Measurements from ENCODE around the gene TDP1. TPM values are rescaled to one million over a fixed set of nuclear protein-coding genes. Genes with fewer than 3 reads are reported as not detected.

Gene TDP1
- total and polyA plus RNA-seq, 2 of the 13 experiments (the other 11 are each of a cell fraction or from before 2014, with no cell fraction given): 16.4 to 31.2 TPM

DNA sequence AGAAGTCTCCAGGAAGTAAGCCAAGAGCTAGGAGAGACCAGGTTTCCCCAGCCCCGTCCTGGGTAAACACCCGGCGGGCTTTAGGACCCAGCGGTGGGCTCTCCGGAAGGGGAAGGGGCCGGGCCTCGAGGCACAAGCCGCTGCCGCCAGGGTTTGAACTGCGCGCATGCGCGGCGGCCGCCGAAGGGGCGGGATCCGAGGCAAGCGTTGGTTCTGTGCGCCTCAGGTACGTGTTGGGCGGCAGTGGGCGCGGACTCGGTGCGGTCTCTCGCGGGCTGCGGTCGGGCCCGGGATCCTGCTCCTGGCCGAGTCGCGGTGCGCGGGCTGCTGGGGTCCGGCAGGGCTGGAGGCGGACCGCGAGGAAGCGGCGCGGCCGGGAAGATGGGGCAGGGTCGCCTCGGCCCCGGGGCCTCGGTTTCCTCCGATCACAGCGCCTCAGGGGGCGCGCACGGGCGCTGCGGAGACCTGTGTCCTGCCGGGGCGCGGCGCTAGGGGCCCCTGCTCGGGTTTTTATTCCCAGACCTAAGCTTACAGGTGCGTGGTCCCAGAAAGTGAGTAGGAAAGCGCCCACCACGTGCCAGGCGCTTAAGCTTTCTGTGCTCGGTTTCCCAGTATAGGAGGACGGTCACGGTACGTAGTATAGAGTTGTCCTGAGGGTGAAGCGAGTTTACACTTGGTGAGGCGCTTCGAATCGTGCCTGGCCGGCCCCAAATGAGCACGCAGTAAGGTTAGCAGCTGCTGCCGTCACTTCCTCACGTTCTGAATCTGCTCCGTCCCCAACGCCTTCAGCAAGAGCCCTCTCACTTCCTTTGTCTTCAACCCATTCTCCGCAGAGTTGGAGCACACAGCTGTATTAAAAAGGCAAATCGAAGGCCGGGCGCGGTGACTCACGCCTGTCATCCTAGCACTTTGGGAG, at the start of gene TDP1 (continued):
- TF ChIP-seq HOXA9 (CRISPR knock-in tag; IDR thresholded peaks at IDR 0.05; ENCODE audit: borderline replicate concordance) (peak; percentile 50; the same call in 1 of the 2 replicates), ZNF253 (CRISPR knock-in tag; IDR thresholded peaks at IDR 0.05; ENCODE audit: borderline replicate concordance) (no peak), ZNF614 (CRISPR knock-in tag; IDR thresholded peaks at IDR 0.05; ENCODE audit: borderline replicate concordance) (peak; percentile 50; the same call in 1 of the 2 replicates), ZNF670 (CRISPR knock-in tag; IDR thresholded peaks at IDR 0.05; ENCODE audit: borderline replicate concordance) (no peak), YY1 (IDR thresholded peaks at IDR 0.05; ENCODE audit: insufficient read depth, insufficient replicate concordance, low read depth, low read length) (peak; percentile 67), SMAD9 (CRISPR knock-in tag; IDR thresholded peaks at IDR 0.05) (no peak), ZNF292 (CRISPR knock-in tag; IDR thresholded peaks at IDR 0.05; ENCODE audit: borderline replicate concordance, low read depth) (peak; percentile 33; the same call in 1 of the 2 replicates), JUND (CRISPR knock-in tag; IDR thresholded peaks at IDR 0.05) (0 out of 2 replicates have a peak, but pooled peaks have one; percentile 20), FOXC1 (CRISPR knock-in tag; IDR thresholded peaks at IDR 0.05; ENCODE audit: borderline replicate concordance) (peak; percentile 91; the same call in 1 of the 2 replicates), ZNF788 (CRISPR knock-in tag; IDR thresholded peaks at IDR 0.05; ENCODE audit: borderline replicate concordance) (peak; percentile 77; the same call in 1 of the 2 replicates), ZNF563 (CRISPR knock-in tag; IDR thresholded peaks at IDR 0.05) (peak; percentile 59; the same call in 1 of the 2 replicates), XRCC5 (optimal IDR thresholded peaks at IDR 0.05; ENCODE audit: low read length) (peak; percentile 90), PAWR (CRISPR knock-in tag; IDR thresholded peaks at IDR 0.05; ENCODE audit: borderline replicate concordance) (no peak), SOX5 (CRISPR knock-in tag; IDR thresholded peaks at IDR 0.05; ENCODE audit: borderline replicate concordance) (no peak)
- TF ChIP-seq, protein P1, sequence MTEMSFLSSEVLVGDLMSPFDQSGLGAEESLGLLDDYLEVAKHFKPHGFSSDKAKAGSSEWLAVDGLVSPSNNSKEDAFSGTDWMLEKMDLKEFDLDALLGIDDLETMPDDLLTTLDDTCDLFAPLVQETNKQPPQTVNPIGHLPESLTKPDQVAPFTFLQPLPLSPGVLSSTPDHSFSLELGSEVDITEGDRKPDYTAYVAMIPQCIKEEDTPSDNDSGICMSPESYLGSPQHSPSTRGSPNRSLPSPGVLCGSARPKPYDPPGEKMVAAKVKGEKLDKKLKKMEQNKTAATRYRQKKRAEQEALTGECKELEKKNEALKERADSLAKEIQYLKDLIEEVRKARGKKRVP (CRISPR knock-in tag; IDR thresholded peaks at IDR 0.05): peak in 1 of 2 experiments; percentile 54; a peak in 1 of 4 replicates
- TF ChIP-seq, protein P2, sequence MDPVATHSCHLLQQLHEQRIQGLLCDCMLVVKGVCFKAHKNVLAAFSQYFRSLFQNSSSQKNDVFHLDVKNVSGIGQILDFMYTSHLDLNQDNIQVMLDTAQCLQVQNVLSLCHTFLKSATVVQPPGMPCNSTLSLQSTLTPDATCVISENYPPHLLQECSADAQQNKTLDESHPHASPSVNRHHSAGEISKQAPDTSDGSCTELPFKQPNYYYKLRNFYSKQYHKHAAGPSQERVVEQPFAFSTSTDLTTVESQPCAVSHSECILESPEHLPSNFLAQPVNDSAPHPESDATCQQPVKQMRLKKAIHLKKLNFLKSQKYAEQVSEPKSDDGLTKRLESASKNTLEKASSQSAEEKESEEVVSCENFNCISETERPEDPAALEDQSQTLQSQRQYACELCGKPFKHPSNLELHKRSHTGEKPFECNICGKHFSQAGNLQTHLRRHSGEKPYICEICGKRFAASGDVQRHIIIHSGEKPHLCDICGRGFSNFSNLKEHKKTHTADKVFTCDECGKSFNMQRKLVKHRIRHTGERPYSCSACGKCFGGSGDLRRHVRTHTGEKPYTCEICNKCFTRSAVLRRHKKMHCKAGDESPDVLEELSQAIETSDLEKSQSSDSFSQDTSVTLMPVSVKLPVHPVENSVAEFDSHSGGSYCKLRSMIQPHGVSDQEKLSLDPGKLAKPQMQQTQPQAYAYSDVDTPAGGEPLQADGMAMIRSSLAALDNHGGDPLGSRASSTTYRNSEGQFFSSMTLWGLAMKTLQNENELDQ (CRISPR knock-in tag; IDR thresholded peaks at IDR 0.05; ENCODE audit: borderline replicate concordance): no peak
- TF ChIP-seq, protein P3, sequence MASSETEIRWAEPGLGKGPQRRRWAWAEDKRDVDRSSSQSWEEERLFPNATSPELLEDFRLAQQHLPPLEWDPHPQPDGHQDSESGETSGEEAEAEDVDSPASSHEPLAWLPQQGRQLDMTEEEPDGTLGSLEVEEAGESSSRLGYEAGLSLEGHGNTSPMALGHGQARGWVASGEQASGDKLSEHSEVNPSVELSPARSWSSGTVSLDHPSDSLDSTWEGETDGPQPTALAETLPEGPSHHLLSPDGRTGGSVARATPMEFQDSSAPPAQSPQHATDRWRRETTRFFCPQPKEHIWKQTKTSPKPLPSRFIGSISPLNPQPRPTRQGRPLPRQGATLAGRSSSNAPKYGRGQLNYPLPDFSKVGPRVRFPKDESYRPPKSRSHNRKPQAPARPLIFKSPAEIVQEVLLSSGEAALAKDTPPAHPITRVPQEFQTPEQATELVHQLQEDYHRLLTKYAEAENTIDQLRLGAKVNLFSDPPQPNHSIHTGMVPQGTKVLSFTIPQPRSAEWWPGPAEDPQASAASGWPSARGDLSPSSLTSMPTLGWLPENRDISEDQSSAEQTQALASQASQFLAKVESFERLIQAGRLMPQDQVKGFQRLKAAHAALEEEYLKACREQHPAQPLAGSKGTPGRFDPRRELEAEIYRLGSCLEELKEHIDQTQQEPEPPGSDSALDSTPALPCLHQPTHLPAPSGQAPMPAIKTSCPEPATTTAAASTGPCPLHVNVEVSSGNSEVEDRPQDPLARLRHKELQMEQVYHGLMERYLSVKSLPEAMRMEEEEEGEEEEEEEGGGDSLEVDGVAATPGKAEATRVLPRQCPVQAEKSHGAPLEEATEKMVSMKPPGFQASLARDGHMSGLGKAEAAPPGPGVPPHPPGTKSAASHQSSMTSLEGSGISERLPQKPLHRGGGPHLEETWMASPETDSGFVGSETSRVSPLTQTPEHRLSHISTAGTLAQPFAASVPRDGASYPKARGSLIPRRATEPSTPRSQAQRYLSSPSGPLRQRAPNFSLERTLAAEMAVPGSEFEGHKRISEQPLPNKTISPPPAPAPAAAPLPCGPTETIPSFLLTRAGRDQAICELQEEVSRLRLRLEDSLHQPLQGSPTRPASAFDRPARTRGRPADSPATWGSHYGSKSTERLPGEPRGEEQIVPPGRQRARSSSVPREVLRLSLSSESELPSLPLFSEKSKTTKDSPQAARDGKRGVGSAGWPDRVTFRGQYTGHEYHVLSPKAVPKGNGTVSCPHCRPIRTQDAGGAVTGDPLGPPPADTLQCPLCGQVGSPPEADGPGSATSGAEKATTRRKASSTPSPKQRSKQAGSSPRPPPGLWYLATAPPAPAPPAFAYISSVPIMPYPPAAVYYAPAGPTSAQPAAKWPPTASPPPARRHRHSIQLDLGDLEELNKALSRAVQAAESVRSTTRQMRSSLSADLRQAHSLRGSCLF (CRISPR knock-in tag; IDR thresholded peaks at IDR 0.05; ENCODE audit: borderline replicate concordance): 0 out of 2 replicates have a peak, but pooled peaks have one; percentile 34
- TF ChIP-seq, protein P4, sequence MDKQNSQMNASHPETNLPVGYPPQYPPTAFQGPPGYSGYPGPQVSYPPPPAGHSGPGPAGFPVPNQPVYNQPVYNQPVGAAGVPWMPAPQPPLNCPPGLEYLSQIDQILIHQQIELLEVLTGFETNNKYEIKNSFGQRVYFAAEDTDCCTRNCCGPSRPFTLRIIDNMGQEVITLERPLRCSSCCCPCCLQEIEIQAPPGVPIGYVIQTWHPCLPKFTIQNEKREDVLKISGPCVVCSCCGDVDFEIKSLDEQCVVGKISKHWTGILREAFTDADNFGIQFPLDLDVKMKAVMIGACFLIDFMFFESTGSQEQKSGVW (CRISPR knock-in tag; IDR thresholded peaks at IDR 0.05; ENCODE audit: borderline replicate concordance): no peak

All from HepG2 (cell line).